Activated CD4-positive, alpha-beta T cell treated with anti-CD3 and anti-CD28 coated beads, Interleukin-2, amount 10 ng/mL, durations not matched to agents 7 days and 5 days (primary cell): Measurements from ENCODE around the gene ASMT. TPM values are rescaled to one million over a fixed set of nuclear protein-coding genes. Genes with fewer than 3 reads are reported as not detected.
A peak's percentile ranks its signal among the peaks of the same experiment; 100 is the strongest.

Source experiments
- CTCF ChIA-PET: fragments of 350-600 bp; sonication (Branson Sonifier 250); formaldehyde crosslinking; loops from one replicate; lab custom pipeline; 2021; ENCODE audit warnings: antibody characterized with exemption; lab: Charles Lee
- POLR2A ChIA-PET: fragments of 350-600 bp; sonication (Branson Sonifier 250); formaldehyde crosslinking; loops from one replicate; lab custom pipeline; 2021; ENCODE audit warnings: antibody characterized with exemption; lab: Charles Lee
- DNase-seq: peaks from one replicate; pipeline ENCODE4 v3.0.0-alpha.2; 2020
- H3K27ac Mint-ChIP-seq: one replicate; pipeline ENCODE4 v1.8.0; 2021; ENCODE audit warnings: mild to moderate bottlenecking, moderate library complexity, mixed read lengths
- H3K27me3 Mint-ChIP-seq: one replicate; pipeline ENCODE4 v1.8.0; 2021; ENCODE audit warnings: mixed read lengths
- H3K36me3 Mint-ChIP-seq: one replicate; pipeline ENCODE4 v1.8.0; 2021; ENCODE audit warnings: low read depth, mixed read lengths
- H3K4me1 Mint-ChIP-seq: one replicate; pipeline ENCODE4 v1.8.0; 2021; ENCODE audit warnings: mixed read lengths
- H3K4me3 Mint-ChIP-seq: one replicate; pipeline ENCODE4 v1.8.0; 2021; ENCODE audit warnings: mild to moderate bottlenecking, moderate library complexity, mixed read lengths
- H3K9me3 Mint-ChIP-seq: one replicate; pipeline ENCODE4 v1.8.0; 2021; ENCODE audit warnings: mixed read lengths
- total RNA-seq, 2 experiments: library from RNA; stranded (reverse); gene quantifications; one replicate each; pipeline ENCODE4 v1.2.3, GENCODE V29; 2021

Gene ASMT
- total RNA-seq, 2 experiments from 2014 or later: not detected

DNA sequence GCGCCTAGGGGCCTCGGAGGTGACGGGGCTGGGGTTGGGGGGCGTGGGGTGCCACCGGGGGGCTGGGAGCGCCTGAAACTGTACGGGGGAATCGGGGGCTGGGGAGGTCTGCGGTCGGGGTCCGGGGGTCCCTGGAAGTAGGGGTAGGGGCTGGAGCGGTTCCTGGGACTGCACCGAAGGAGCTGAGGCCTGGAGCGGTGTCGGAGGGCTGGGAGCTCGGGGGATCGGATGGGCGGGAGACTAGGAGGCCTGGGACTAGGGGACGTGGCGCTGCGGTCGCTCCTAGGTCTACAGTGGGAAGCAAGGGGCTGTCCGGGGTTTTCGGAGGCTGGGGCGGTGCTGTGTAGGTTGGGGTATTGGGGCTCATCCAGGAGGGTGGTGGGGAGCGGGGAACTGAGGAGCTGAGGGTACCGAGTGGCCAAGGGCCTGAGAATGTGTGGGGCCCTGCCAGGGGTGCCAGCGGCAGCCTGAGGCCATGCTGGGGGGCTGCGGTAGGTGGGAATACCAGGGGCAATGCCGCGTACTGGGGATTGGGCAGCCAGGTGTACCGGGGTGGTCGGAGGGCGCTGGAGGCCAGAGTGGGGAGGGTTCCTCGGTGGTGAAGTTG lies 22.9 kb upstream of the ASMT start:
- POLR2A ChIA-PET: no interaction called here
- Mint-ChIP-seq H3K27ac (peak overlapping the region; percentile 94), H3K9me3 (no peaks in the 10 kb centered on the region), H3K4me3 (peak overlapping the region; percentile 95), H3K4me1 (peaks cover 31% of the 10 kb centered on the region), H3K27me3 (no peaks in the 10 kb centered on the region), H3K36me3 (peaks cover 35% of the 10 kb centered on the region)
- DNase-seq: peak; percentile 15
- CTCF ChIA-PET: no interaction called here

DNA sequence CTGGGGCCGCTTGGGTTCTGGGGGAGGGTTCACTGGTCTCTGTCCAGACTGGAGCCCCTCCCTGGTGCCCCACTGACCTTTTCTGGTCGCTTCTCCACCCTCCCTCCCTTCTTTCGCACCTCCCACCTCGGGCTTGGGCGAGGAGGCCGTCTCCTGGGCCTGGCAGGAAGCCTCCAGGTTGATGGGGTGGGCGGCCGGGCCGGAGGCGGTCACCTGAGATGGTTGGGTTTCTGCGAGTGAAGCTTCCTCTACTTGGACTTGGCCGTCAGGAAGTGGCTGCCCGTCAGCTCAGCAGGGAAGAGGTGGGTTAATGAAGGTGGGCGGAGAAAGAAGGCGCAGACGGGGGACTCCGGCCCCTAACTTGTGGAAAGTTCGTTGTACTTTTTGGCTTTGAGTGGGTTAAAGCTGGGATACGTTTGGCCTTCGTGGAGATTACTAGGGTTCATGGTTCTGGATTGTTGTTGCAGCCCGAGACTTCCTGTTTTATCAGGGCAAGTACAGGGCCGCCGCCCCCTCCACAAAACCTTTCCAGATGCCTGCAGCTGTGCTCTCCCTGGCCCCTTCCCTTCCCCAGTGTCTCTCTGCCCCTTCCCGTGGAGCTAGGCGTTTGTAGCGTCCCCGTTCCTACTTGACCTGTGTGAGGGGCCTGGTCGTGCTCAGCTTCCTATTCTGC lies 22.3 kb upstream of the ASMT start:
- Mint-ChIP-seq H3K9me3 (no peaks in the 10 kb centered on the region), H3K4me1 (peaks cover 33% of the 10 kb centered on the region), H3K4me3 (peak overlapping the region; percentile 95), H3K27me3 (no peaks in the 10 kb centered on the region), H3K27ac (peak overlapping the region; percentile 94), H3K36me3 (peaks cover 40% of the 10 kb centered on the region)
- peak; percentile 28 for DNase-seq
- CTCF ChIA-PET: no interaction called here
- POLR2A ChIA-PET: no interaction called here

- DNase-seq: no peak
- Mint-ChIP-seq H3K4me1 (peaks cover 35% of the 10 kb centered on the region), H3K9me3 (no peaks in the 10 kb centered on the region), H3K4me3 (peak overlapping the region; percentile 95), H3K27ac (peak overlapping the region; percentile 94), H3K36me3 (peaks cover 47% of the 10 kb centered on the region), H3K27me3 (no peaks in the 10 kb centered on the region)
- POLR2A ChIA-PET: no interaction called here
- CTCF ChIA-PET: no interaction called here
These were observed 21.3 kb upstream of the ASMT start for GRCh38 chrX:1593286-1594271.

- ChIA-PET CTCF (no interaction called here), POLR2A (no interaction called here)
- H3K27ac Mint-ChIP-seq: no peak overlapping the region
- H3K4me3 Mint-ChIP-seq: no peak overlapping the region
- H3K9me3 Mint-ChIP-seq: no peaks in the 10 kb centered on the region
- no peak for DNase-seq
- no peaks in the 10 kb centered on the region for H3K27me3 Mint-ChIP-seq
- H3K4me1 Mint-ChIP-seq: peaks cover 31% of the 10 kb centered on the region
- H3K36me3 Mint-ChIP-seq: peaks cover 55% of the 10 kb centered on the region
These were observed 19.2 kb upstream of the ASMT start for GRCh38 chrX:1595711-1596060.

DNA sequence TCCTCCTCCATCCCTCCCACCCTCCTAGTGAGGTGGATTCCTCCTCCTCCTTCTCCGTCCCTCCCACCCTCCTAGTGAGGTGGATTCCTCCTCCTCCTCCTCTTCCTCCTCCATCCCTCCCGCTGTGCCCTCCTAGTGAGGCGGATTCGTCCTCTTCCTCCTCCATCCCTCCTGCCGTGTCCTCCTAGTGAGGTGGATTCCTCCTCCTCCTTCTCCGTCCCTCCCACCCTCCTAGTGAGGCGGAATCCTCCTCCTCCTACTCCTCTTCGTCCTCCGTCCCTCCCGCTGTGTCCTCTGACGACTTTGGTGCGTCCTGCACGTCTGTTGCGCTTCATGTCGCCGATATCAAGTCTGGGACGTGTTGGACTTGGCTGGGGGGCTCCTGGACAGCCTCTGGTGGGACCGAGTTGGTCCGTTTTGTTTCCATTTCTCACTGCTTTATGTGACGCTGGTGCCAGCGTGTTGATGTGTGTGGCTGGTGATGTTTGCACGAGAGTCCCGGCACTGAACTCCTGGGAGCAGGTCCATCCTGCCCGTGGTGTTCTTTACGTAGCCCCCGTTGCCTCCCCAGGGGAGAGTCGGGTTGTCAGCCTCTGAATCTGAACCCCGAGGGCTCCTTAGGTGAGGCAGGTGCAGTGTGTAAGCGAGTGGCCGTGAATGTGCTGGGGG lies 18.0 kb upstream of the ASMT start:
- DNase-seq: no peak
- Mint-ChIP-seq H3K27ac (no peak overlapping the region), H3K9me3 (no peaks in the 10 kb centered on the region), H3K27me3 (no peaks in the 10 kb centered on the region), H3K36me3 (peaks cover 61% of the 10 kb centered on the region), H3K4me3 (no peak overlapping the region), H3K4me1 (peaks cover 31% of the 10 kb centered on the region)
- POLR2A ChIA-PET: no interaction called here
- CTCF ChIA-PET: no interaction called here

- Mint-ChIP-seq H3K9me3 (no peaks in the 10 kb centered on the region), H3K4me3 (no peak overlapping the region), H3K27me3 (no peaks in the 10 kb centered on the region), H3K27ac (no peak overlapping the region), H3K4me1 (peaks cover 31% of the 10 kb centered on the region), H3K36me3 (peaks cover 66% of the 10 kb centered on the region)
- ChIA-PET CTCF (no interaction called here), POLR2A (no interaction called here)
- no peak for DNase-seq
These were observed 17.4 kb upstream of the ASMT start for GRCh38 chrX:1597345-1598020.

GRCh38 chrX:1598021-1598875 lies 16.6 kb upstream of the ASMT start:
- Mint-ChIP-seq H3K36me3 (peaks cover 63% of the 10 kb centered on the region), H3K27ac (no peak overlapping the region), H3K4me3 (no peak overlapping the region), H3K9me3 (no peaks in the 10 kb centered on the region), H3K27me3 (no peaks in the 10 kb centered on the region), H3K4me1 (peaks cover 26% of the 10 kb centered on the region)
- ChIA-PET CTCF (no interaction called here), POLR2A (no interaction called here)
- DNase-seq: no peak

GRCh38 chrX:1598876-1599790 lies 15.7 kb upstream of the ASMT start:
- DNase-seq: no peak
- no peaks in the 10 kb centered on the region for H3K27me3 Mint-ChIP-seq
- no peak overlapping the region for H3K4me3 Mint-ChIP-seq
- no peaks in the 10 kb centered on the region for H3K9me3 Mint-ChIP-seq
- peaks cover 18% of the 10 kb centered on the region for H3K4me1 Mint-ChIP-seq
- H3K36me3 Mint-ChIP-seq: peaks cover 57% of the 10 kb centered on the region
- ChIA-PET CTCF (no interaction called here), POLR2A (no interaction called here)
- H3K27ac Mint-ChIP-seq: no peak overlapping the region

GRCh38 chrX:1599791-1600405 lies 15.0 kb upstream of the ASMT start:
- no peak for DNase-seq
- peaks cover 15% of the 10 kb centered on the region for H3K4me1 Mint-ChIP-seq
- no peak overlapping the region for H3K27ac Mint-ChIP-seq
- no peaks in the 10 kb centered on the region for H3K27me3 Mint-ChIP-seq
- no peaks in the 10 kb centered on the region for H3K9me3 Mint-ChIP-seq
- ChIA-PET POLR2A (no interaction called here), CTCF (no interaction called here)
- no peak overlapping the region for H3K4me3 Mint-ChIP-seq
- H3K36me3 Mint-ChIP-seq: peaks cover 55% of the 10 kb centered on the region

- Mint-ChIP-seq H3K4me3 (no peak overlapping the region), H3K9me3 (no peaks in the 10 kb centered on the region), H3K27ac (no peak overlapping the region), H3K27me3 (no peaks in the 10 kb centered on the region), H3K36me3 (peaks cover 51% of the 10 kb centered on the region), H3K4me1 (peaks cover 12% of the 10 kb centered on the region)
- ChIA-PET POLR2A (no interaction called here), CTCF (no interaction called here)
- no peak for DNase-seq
These were observed 14.3 kb upstream of the ASMT start for GRCh38 chrX:1600406-1601050.
